ENCODE measurements around the gene ORAI3. TPM values are rescaled to one million over a fixed set of nuclear protein-coding genes. Genes with fewer than 3 reads are reported as not detected.

Gene ORAI3
- total and polyA plus RNA-seq, 2 of the 13 experiments (the other 11 are each of a cell fraction or from before 2014, with no cell fraction given), result 11.4 to 32.0 TPM

- TF ChIP-seq RERE (CRISPR knock-in tag; IDR thresholded peaks at IDR 0.05; ENCODE audit: low read depth), result no peak
- no peak for TF ChIP-seq ZNF205 (CRISPR knock-in tag; IDR thresholded peaks at IDR 0.05)
- TF ChIP-seq NFIC (IDR thresholded peaks at IDR 0.05; ENCODE audit: low read length), result no peak
- TF ChIP-seq, protein P1, sequence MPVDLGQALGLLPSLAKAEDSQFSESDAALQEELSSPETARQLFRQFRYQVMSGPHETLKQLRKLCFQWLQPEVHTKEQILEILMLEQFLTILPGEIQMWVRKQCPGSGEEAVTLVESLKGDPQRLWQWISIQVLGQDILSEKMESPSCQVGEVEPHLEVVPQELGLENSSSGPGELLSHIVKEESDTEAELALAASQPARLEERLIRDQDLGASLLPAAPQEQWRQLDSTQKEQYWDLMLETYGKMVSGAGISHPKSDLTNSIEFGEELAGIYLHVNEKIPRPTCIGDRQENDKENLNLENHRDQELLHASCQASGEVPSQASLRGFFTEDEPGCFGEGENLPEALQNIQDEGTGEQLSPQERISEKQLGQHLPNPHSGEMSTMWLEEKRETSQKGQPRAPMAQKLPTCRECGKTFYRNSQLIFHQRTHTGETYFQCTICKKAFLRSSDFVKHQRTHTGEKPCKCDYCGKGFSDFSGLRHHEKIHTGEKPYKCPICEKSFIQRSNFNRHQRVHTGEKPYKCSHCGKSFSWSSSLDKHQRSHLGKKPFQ (CRISPR knock-in tag; IDR thresholded peaks at IDR 0.05; ENCODE audit: insufficient replicate concordance), result no peak
- no peak for TF ChIP-seq GATAD1 (CRISPR knock-in tag; IDR thresholded peaks at IDR 0.05)
- TF ChIP-seq YY1 (IDR thresholded peaks at IDR 0.05; ENCODE audit: insufficient read depth, insufficient replicate concordance, low read depth, low read length), result peak; percentile 50
- no peak for TF ChIP-seq SOX13 (IDR thresholded peaks at IDR 0.05)
- no peak for TF ChIP-seq SOX13 (CRISPR knock-in tag; conservative IDR thresholded peaks at IDR 0.05 in 1 of 2, IDR thresholded peaks at IDR 0.05 in 1 of 2)
- TF ChIP-seq ZNF343 (CRISPR knock-in tag; IDR thresholded peaks at IDR 0.05), result 0 out of 2 replicates have a peak, but pooled peaks have one; percentile 14
- TF ChIP-seq DBP (CRISPR knock-in tag; IDR thresholded peaks at IDR 0.05; ENCODE audit: not compliant biosample characterization), result no peak
- TF ChIP-seq, protein P2, sequence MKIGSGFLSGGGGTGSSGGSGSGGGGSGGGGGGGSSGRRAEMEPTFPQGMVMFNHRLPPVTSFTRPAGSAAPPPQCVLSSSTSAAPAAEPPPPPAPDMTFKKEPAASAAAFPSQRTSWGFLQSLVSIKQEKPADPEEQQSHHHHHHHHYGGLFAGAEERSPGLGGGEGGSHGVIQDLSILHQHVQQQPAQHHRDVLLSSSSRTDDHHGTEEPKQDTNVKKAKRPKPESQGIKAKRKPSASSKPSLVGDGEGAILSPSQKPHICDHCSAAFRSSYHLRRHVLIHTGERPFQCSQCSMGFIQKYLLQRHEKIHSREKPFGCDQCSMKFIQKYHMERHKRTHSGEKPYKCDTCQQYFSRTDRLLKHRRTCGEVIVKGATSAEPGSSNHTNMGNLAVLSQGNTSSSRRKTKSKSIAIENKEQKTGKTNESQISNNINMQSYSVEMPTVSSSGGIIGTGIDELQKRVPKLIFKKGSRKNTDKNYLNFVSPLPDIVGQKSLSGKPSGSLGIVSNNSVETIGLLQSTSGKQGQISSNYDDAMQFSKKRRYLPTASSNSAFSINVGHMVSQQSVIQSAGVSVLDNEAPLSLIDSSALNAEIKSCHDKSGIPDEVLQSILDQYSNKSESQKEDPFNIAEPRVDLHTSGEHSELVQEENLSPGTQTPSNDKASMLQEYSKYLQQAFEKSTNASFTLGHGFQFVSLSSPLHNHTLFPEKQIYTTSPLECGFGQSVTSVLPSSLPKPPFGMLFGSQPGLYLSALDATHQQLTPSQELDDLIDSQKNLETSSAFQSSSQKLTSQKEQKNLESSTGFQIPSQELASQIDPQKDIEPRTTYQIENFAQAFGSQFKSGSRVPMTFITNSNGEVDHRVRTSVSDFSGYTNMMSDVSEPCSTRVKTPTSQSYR (CRISPR knock-in tag; IDR thresholded peaks at IDR 0.05; ENCODE audit: borderline replicate concordance), result no peak
- TF ChIP-seq CEBPG (CRISPR knock-in tag; IDR thresholded peaks at IDR 0.05), result no peak
- no peak for TF ChIP-seq DPF2 (CRISPR knock-in tag; IDR thresholded peaks at IDR 0.05; ENCODE audit: borderline replicate concordance, low read depth)
- TF ChIP-seq ZNF512B (CRISPR knock-in tag; IDR thresholded peaks at IDR 0.05; ENCODE audit: borderline replicate concordance), result no peak
- TF ChIP-seq KLF6 (CRISPR knock-in tag; IDR thresholded peaks at IDR 0.05), result no peak
These were observed 44.6 kb upstream of the ORAI3 start (continued) for GRCh38 chr16:30904114-30904780.
